Stimulated activated CD8-positive, alpha-beta memory T cell treated with anti-CD3 and anti-CD28 coated beads, Interleukin-4, amount 100 ng/mL, for 4 hours (primary cell): Measurements from ENCODE around the gene PTPN6.

ENCODE experiments used
- DNase-seq, 2 donors: peaks; one replicate each; pipeline ENCODE4 v3.0.0-alpha.2; 2020; ENCODE audit warnings: low read depth in 2 of 2, low spot score in 1 of 2

The PTPN6 gene

DNA sequence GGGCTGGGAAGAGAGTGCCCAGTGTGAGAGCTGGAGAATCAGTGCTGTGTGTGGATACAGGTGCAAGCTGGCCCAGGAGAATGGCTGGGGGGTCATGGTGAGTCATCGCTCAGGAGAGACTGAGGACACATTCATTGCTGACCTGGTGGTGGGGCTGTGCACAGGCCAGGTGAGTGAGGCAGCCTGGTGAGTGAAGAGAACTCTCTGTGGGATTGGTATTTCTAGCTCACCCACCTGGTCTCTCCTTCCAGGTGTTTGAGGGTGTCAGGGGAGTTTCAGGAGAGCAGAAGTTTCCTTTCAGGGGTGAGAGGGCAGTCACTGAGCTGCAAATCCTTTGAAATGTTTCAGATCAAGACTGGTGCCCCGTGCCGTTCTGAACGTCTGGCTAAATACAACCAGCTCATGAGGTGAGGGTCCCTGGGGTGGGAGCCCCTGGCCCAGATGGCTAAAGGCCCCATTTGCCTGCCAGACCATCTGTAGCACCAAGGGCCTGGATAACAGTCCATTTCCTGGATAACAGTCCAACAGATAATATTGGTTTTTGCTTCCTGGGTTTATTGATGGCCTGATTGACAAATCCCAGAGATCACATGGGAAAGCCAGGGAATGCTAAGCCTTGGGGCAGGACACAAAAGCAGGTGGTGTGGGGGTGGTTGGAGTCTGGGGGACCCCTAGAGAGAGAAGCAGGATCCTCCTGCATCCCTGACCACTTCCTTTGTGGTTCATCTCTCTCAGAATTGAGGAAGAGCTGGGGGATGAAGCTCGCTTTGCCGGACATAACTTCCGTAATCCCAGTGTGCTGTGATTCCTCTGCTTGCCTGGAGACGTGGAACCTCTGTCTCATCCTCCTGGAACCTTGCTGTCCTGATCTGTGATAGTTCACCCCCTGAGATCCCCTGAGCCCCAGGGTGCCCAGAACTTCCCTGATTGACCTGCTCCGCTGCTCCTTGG, 28.9 kb upstream of the PTPN6 start:
- DNase-seq = no peak

- DNase-seq = no peak
These were observed 28.0 kb upstream of the PTPN6 start for GRCh38 chr12:6923003-6923732.

DNA sequence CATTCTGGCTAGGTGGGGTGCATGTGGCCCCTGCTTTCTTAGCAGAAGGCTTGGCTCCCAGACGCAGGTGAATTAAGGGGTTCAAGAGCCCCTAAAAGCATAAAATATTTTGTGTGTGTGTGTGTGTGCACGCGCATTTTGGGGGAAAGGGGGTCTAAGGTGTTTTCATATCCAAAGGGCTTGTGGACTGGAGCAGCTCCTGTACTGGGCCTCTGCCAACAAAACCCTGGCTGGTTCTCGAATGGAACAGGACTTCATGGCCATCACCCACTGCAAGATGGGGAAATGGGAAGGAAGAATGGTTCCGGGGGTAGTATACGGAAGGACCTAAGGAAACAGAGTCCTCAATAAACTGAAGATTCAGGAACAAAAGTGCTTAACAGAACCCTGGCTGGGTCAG, 27.3 kb upstream of the PTPN6 start:
- DNase-seq = no peak

DNA sequence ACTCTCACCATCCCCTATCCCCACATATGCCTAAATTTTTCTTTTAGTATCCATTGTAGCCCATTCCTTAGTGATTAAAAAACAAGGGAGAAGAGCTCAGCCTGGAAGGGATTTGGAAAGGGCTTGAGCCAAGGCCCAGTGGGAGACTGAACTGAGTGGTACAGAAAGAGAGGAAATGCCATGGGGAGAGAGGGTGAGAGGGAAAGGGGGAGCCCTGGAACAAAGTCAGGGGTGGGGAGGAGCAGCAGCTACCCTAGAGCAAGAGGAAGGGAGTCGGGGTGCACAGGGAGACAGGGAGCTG, 26.0 kb upstream of the PTPN6 start:
- DNase-seq = no peak

DNA sequence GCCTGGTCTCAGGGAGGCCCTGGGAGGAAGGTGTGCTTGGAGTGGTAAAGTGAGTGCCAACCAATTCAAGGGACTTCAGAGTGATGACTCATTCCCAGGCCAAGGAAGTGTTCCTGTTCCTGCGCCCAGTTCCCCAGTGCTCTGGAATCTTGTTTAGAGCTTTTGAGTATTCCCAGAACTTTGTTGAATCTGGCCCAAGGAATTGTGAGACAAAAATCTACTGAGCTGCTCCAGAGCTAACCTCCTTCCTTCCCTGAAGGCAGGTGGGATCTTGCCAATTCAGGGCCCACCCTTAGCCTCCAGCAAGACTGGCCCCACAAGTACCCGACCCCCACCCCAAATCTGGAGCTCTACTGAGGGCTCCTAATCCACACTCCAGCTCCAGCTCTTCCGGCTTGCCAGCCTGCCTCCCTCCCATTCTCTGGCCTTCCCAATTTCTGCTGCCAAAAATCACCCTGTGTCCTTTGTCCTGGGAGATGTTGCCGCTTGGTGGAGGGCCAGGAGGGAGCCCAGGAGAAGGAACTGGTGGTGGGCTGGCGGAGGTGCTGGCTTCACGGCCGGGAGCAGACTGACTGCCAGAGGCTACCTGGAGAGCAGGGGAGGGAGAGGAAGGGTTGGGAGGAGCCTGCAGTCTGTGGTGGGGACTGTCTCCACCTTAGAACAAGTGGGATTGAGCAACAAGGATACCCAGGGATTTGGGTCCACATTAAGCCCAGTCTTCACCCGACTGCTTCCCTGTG, 25.4 kb upstream of the PTPN6 start:
- DNase-seq = no peak

DNA sequence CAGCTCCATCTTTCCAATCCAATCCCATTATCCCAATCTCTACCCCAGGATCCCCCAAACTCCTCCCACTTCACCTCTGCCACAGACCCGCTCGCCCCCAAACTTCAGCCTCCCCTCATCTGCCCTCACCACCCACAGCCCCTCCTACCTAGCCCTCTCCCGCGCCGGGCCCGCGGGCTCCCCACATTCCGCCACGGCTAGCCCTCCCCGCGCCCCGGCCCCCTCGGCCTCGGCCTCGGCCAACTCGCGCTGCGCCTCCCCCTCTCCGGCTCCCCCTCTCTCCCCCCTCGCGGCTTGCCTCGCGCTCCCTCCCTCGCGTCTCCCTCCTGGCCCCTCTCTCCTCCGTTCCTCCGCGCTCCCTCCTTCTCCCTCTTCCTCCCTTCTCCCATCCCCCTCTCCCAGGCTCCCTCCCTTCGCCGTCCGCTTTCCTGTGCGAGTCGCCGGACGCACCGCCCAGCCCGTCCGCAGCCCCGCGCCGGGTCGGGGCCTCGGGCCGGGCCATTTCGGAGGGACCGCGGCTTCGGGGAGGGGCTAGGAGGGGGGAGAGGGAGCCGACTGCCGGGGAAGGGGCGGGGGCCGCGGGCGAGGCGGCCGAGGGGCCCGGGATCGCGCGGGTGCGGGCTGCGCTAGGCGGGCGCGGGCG, 23.7 kb upstream of the PTPN6 start, which contains the start of gene ATN1:
TSS of gene ATN1 (plus strand) at position 581 of the 643 bp plus-strand sequence. CDS start 6,043 bp downstream, outside the sequence.
- peak in 1 of 2 donors; percentile 22 for DNase-seq

GRCh38 chr12:6928022-6928702, 23.0 kb upstream of the PTPN6 start:
- no peak for DNase-seq

GRCh38 chr12:6928703-6929407, 22.3 kb upstream of the PTPN6 start:
- DNase-seq = no peak

- DNase-seq = no peak
These were observed 21.4 kb upstream of the PTPN6 start for GRCh38 chr12:6929466-6930452.

GRCh38 chr12:6932766-6933165, 18.4 kb upstream of the PTPN6 start:
- no peak for DNase-seq

DNA sequence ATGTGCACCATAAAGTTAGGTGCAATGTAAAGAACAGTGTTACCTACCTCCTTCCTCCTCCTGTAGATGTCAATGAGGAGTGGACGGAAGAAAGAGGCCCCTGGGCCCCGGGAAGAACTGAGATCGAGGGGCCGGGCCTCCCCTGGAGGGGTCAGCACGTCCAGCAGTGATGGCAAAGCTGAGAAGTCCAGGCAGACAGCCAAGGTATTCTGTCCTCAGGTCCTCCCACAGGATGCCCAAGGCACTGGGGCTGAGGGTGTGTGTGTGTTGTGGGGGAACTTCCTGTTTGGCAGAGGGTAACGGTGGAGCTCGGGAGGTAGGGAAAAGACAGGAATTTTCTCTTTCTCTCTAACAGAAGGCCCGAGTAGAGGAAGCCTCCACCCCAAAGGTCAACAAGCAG, 17.0 kb upstream of the PTPN6 start:
- DNase-seq = no peak

DNA sequence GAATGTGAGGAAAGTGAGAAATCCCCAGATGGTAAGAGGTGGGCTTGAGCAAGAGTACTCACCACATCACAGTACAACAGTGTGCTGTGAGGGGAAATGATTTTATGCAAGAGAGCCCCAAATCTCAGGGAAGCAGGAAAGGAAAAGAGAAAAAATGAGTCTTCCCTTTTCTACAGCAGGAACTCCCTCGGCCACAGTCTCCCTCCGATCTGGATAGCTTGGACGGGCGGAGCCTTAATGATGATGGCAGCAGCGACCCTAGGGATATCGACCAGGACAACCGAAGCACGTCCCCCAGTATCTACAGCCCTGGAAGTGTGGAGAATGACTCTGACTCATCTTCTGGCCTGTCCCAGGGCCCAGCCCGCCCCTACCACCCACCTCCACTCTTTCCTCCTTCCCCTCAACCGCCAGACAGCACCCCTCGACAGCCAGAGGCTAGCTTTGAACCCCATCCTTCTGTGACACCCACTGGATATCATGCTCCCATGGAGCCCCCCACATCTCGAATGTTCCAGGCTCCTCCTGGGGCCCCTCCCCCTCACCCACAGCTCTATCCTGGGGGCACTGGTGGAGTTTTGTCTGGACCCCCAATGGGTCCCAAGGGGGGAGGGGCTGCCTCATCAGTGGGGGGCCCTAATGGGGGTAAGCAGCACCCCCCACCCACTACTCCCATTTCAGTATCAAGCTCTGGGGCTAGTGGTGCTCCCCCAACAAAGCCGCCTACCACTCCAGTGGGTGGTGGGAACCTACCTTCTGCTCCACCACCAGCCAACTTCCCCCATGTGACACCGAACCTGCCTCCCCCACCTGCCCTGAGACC, 15.6 kb upstream of the PTPN6 start:
- DNase-seq = no peak

DNA sequence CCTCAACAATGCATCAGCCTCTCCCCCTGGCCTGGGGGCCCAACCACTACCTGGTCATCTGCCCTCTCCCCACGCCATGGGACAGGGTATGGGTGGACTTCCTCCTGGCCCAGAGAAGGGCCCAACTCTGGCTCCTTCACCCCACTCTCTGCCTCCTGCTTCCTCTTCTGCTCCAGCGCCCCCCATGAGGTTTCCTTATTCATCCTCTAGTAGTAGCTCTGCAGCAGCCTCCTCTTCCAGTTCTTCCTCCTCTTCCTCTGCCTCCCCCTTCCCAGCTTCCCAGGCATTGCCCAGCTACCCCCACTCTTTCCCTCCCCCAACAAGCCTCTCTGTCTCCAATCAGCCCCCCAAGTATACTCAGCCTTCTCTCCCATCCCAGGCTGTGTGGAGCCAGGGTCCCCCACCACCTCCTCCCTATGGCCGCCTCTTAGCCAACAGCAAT, 14.9 kb upstream of the PTPN6 start:
- DNase-seq = no peak

DNA sequence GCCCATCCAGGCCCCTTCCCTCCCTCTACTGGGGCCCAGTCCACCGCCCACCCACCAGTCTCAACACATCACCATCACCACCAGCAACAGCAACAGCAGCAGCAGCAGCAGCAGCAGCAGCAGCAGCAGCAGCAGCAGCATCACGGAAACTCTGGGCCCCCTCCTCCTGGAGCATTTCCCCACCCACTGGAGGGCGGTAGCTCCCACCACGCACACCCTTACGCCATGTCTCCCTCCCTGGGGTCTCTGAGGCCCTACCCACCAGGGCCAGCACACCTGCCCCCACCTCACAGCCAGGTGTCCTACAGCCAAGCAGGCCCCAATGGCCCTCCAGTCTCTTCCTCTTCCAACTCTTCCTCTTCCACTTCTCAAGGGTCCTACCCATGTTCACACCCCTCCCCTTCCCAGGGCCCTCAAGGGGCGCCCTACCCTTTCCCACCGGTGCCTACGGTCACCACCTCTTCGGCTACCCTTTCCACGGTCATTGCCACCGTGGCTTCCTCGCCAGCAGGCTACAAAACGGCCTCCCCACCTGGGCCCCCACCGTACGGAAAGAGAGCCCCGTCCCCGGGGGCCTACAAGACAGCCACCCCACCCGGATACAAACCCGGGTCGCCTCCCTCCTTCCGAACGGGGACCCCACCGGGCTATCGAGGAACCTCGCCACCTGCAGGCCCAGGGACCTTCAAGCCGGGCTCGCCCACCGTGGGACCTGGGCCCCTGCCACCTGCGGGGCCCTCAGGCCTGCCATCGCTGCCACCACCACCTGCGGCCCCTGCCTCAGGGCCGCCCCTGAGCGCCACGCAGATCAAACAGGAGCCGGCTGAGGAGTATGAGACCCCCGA, 14.3 kb upstream of the PTPN6 start:
- DNase-seq = peak in 1 of 2 donors; percentile 56

- DNase-seq = peak; percentile 85
These were observed 13.4 kb upstream of the PTPN6 start for GRCh38 chr12:6937481-6938352.
